ENCODE data around the gene NOP9.

GRCh38 chr14:24309538-24310264 lies 10.1 kb downstream of the NOP9 start, which contains the start of gene LTB4R2:
- TF ChIP-seq CTCF (IDR thresholded peaks at IDR 0.05; ENCODE audit: poor library complexity) (no peak), EZH2 (IDR thresholded peaks at IDR 0.05; ENCODE audit: borderline replicate concordance) (no peak)

Measured in hepatocyte (in vitro differentiated cells).